ENCODE measurements around the gene RPL9.
"Not testable (repeated sequence)": the region's sequence is repeated elsewhere in the genome, so short reads cannot be mapped to it uniquely, and the experiment has no call there.

RPL9 gene

DNA sequence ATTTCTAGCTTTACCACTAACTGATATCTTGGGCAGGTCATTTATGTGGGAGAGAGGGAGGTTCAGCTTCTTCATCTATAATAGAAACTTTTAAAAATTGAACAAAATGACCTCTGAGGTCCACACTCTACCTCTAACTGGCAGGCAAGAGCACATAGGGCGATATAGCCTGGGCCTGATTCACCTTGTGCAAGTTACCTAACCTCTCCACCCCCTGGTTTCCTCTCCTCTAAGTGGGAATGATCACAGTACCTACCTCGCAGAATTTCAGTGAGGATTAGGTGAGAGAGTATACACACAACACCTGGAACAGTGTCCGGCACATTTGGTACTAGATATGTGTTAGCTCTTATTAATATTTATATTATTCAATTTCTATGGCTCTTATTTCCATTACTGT is 36.5 kb downstream of the RPL9 start:
- no peak for DNase-seq

GRCh38 chr4:39415678-39416283 is 42.9 kb downstream of the RPL9 start:
- no peak for DNase-seq

DNA sequence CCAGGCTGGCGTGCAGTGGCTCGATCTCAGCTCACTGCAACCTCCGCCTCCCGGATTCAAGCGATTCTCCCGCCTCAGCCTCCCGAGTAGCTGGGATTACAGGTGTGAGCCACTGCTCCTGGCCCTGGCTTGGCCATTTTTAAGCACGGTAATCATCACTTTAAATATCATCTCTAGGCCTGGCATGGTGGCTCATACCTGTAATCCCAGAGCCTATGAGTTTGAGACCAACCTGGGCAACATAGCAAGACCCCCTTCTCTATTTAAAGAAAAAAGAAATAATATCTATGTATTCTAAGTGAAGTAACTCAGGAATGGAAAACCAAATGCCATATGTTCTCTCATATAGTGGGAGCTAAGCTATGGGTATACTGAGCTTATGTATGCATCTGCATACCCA is 47.2 kb downstream of the RPL9 start:
- not testable (repeated sequence) for DNase-seq

DNA sequence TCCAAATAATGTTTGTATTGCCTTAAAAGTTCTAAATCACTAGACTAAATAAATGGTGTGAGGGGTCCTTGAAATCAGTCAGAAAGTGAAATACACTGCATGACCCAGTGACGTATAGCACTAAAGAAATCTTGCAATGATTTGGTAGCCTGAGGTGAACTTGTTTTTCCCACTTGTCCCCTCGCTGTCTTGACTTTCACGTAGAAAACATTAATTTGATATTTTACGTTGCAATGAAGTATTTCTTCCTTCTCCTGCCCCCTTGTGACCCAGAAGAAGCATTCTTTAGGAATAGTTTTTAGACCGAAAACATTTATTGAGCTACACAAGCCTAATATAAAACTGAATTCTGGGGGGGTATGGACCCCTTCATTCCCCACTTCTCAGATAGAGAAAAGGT is 48.3 kb downstream of the RPL9 start:
- DNase-seq: no peak

GRCh38 chr4:39407584-39407885 is 51.2 kb downstream of the RPL9 start:
- DNase-seq: no peak

- DNase-seq: no peak
These were observed 51.7 kb downstream of the RPL9 start, which contains the start of gene KLB for GRCh38 chr4:39406763-39407583. KLB (plus strand) TSS chr4:39406930; CDS start chr4:39406950, 20 bp downstream.

Data from islet precursor cell (in vitro differentiated cells).